ENCODE data around the gene HNF1B. TPM values are rescaled to one million over a fixed set of nuclear protein-coding genes. Genes with fewer than 3 reads are reported as not detected.
"Not testable (repeated sequence)": the region's sequence is repeated elsewhere in the genome, so short reads cannot be mapped to it uniquely, and the experiment has no call there.

The HNF1B gene, protein sequence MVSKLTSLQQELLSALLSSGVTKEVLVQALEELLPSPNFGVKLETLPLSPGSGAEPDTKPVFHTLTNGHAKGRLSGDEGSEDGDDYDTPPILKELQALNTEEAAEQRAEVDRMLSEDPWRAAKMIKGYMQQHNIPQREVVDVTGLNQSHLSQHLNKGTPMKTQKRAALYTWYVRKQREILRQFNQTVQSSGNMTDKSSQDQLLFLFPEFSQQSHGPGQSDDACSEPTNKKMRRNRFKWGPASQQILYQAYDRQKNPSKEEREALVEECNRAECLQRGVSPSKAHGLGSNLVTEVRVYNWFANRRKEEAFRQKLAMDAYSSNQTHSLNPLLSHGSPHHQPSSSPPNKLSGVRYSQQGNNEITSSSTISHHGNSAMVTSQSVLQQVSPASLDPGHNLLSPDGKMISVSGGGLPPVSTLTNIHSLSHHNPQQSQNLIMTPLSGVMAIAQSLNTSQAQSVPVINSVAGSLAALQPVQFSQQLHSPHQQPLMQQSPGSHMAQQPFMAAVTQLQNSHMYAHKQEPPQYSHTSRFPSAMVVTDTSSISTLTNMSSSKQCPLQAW
- total RNA-seq, result under 1 TPM; 0.19 to 0.48 TPM

DNA sequence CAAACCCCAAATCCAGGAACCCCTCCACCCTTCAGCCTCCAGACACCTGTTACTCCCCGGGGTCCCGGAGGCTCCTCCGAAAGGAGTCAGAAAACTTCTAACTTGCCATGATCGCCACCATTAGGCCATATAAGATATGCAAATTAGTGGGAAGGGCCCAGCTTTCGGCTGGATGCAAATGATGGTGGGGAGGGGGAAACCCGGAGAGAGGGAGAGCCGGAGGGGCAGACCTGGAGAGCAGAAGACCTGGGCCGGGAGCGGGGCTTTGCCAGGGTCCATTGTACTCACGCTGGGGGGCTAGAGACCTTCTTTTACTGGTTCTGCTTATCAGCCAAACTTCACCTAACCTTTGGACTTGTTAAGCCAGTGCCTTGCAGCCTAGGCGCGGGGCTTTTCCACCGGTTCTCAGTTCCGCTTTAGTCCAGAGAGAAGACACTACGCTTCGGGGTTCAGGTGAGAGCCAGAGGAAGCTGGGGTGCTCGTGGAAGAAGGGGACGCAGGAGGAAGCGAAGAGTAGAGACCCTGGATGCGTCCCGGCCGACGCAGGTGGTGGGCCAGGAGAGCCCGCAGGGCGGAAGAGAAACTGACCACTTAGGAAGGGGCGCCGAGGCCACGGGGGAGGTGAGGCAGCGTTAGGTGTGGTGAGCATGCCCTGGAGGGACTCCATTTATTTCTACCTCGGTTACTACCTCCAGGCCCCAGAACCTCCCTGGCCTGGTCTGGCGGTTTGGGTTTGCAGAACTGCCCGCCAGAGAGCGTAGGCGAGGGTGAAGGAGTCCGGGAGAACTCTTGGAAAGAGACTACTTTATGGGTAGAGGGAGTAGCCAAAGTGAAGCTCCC, at the start of gene HNF1B:
Gene HNF1B, minus strand, starts transcription at position 99 of the 840 bp plus-strand sequence. CDS start 175 bp downstream, outside the sequence.
- Mint-ChIP-seq H3K27me3 (ENCODE audit: low read depth) (peaks cover 77% of the 10 kb centered on the region), H3K4me1 (ENCODE audit: low read depth) (peaks cover 25% of the 10 kb centered on the region), H3K4me3 (peak within 1 kb of the TSS; percentile 69 to 83), H3K36me3 (ENCODE audit: insufficient read depth in 2 of 2) (peaks cover 2 to 3% of the 10 kb centered on the region in 2 donors), H3K9me3 (no peaks in the 10 kb centered on the region), H3K27ac (no peak within 1 kb of the TSS)
- peak; percentile 13 to 19 for DNase-seq
- peak; percentile 26 to 36 for ATAC-seq (replicated peaks in 1 of 2)

DNA sequence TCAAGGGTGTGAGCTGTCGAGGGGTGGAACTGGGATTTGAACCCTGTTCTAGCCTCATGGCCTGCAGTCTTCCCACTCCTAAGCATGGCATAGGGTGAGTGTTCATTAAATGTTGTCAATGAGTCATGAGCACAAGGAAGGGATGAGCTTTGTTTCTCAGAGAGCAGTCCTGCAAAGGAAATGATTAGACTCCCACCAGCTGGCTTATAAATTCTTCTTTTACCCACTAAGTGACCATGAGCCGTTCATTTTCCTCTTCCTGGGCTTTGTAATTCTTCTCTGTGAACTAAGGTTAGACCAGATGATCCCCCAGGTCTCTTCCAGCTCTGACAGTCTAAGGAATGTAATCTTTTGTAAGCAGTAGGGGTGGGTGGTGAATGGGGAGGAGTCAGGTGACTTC, 47.9 kb upstream of the HNF1B start:
- Mint-ChIP-seq H3K36me3 (ENCODE audit: insufficient read depth in 2 of 2) (no peaks in the 10 kb centered on the region), H3K4me1 (ENCODE audit: low read depth) (peaks cover 5% of the 10 kb centered on the region), H3K27me3 (ENCODE audit: low read depth) (peaks cover 32% of the 10 kb centered on the region), H3K9me3 (no peaks in the 10 kb centered on the region), H3K4me3 (no peak overlapping the region), H3K27ac (no peak overlapping the region)
- DNase-seq (no peak), ATAC-seq (replicated peaks in 1 of 2) (no peak)

DNA sequence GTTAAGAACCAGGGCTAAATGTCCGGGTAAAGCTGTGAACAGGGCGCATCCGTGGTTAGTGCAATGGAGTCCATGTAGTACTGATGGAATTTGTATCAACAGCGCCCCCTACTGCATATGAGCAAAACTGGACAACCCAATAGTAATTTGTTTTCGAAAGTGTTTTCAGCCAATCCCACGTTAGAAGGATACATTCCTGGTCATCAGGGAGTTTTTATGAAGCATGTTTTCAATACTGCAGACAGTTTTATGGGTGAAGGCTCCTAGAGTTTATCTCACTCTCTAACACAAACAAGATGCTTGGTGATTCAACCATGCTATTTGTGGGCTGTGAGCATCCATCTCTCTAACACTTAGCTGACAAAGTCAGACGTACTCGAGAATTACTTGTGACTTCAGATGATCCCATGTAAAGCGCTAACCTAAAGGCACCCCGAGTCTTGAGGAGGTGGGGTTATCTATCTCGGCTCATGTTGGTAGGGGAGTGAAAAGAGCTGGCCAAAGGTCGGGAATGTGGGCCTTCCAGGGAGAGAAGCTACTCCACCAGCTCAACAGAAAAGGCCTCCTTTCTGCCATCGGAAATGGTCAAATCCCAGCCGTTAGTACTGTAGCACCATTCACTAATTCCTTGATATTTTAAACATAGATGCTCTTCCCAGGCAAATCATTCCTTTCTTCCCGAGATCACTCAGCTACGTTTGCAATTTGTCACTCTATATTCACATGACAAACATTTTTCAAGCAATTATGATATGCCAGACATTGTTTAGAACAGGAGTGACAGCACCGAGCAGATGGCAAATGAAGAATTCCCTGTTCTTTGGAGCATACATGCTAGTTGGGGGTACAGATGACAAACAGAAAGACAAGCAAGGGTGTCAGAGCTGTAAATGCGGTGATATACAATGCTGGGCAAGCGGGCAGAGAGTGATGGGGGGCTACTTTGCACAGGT, 46.9 kb upstream of the HNF1B start:
- no peak overlapping the region for H3K4me3 Mint-ChIP-seq
- no peak overlapping the region for H3K27ac Mint-ChIP-seq
- peaks cover 5% of the 10 kb centered on the region for H3K4me1 Mint-ChIP-seq (ENCODE audit: low read depth)
- H3K36me3 Mint-ChIP-seq (ENCODE audit: insufficient read depth in 2 of 2), result no peaks in the 10 kb centered on the region
- ATAC-seq (replicated peaks in 1 of 2), result peak; percentile 83 to 90
- peak; percentile 58 to 60 for DNase-seq
- no peaks in the 10 kb centered on the region for H3K9me3 Mint-ChIP-seq
- peaks cover 42% of the 10 kb centered on the region for H3K27me3 Mint-ChIP-seq (ENCODE audit: low read depth)

DNA sequence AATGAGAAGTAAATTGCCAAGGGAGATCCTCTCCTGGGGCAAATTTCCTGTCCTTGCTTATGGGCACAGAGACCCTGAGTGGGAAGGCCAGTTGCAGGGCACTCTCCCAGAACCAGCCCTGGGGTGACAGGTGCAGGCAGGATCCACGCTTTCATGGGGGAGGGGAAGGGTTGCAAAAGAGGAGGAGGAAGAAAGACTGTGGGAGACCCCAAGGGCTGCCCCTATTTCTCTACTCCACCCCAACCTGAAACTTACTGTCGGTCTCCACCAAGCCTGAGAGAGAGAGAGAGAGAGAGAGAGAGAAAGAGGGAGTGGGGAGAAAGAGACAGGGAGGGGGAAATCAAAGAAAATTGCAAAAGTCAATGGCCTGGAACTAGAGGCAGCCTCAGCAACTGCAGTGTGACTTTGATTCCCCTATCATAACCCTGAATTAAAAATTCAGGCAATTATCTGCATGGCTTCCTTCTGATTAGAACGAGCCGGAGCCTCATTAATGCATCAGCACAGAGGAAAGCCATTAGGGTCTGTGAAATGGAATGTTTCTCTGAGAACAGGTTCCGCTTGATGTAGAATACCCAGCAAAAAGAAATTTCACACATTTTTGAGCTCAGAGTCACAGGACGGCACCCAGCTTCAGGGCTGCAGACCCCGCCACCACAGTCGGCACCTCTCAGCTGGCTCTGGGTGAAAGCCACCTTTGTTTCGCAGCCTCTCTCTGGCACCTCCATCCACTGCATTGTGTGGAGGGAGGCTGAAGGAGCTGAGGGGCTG, 45.1 kb upstream of the HNF1B start:
- ATAC-seq (replicated peaks in 1 of 2) (no peak), DNase-seq (no peak)
- Mint-ChIP-seq H3K27me3 (ENCODE audit: low read depth) (peaks cover 47% of the 10 kb centered on the region), H3K27ac (no peak overlapping the region), H3K4me3 (no peak overlapping the region), H3K9me3 (no peaks in the 10 kb centered on the region), H3K4me1 (ENCODE audit: low read depth) (peaks cover 5% of the 10 kb centered on the region), H3K36me3 (ENCODE audit: insufficient read depth in 2 of 2) (no peaks in the 10 kb centered on the region)

DNA sequence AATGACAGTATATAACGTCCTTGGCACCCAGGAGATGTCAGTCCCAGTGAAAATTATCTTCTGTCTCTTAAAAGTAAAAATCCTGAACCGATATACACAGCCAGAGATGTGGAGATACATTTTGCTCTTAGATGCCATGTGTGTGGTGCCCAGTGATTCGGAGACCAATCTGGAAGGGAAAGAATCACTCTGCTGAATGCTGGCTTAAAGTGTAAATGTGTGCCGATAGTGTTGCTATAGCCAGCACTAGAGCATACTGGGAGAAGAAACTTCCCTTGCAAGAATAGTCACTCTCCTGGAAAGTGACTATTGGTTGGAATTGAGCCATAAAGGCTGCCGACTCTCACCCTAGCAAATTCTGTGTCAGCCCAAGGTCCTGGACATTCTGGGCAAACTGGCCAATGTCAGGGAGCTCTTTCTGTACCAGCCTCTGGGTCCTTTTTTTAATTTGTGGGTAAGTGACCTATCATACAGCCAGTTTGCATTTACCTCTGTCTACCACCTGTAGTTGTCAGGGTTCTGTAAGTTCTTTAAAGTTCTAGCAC, 44.2 kb upstream of the HNF1B start:
- H3K27ac Mint-ChIP-seq, result no peak overlapping the region
- H3K9me3 Mint-ChIP-seq, result no peaks in the 10 kb centered on the region
- peaks cover 5% of the 10 kb centered on the region for H3K4me1 Mint-ChIP-seq (ENCODE audit: low read depth)
- no peak for DNase-seq
- no peak for ATAC-seq (replicated peaks in 1 of 2)
- H3K36me3 Mint-ChIP-seq (ENCODE audit: insufficient read depth in 2 of 2), result no peaks in the 10 kb centered on the region
- H3K4me3 Mint-ChIP-seq, result no peak overlapping the region
- H3K27me3 Mint-ChIP-seq (ENCODE audit: low read depth), result peaks cover 46% of the 10 kb centered on the region

DNA sequence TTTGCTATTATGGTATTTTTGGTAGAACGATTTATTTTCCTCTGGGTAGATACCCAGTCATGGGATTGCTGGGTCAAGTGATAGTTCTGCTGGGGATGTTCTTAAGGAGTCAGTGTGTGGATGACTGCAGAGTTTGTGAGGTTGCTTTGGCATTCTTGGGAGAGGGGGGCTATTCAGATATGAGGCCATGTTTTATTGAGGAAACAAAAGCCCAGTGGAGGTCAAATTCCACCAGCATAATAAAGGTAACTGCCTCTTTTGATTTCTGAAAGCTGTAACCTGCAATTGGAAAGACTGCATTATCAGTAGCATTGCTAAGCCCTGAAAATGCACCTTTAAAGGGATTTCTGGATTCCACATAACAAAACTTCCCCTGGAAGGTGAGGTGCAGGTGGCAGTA, 43.7 kb upstream of the HNF1B start:
- DNase-seq, result no peak
- H3K36me3 Mint-ChIP-seq (ENCODE audit: insufficient read depth in 2 of 2), result no peaks in the 10 kb centered on the region
- ATAC-seq (replicated peaks in 1 of 2), result no peak
- peaks cover 46% of the 10 kb centered on the region for H3K27me3 Mint-ChIP-seq (ENCODE audit: low read depth)
- H3K27ac Mint-ChIP-seq, result no peak overlapping the region
- no peaks in the 10 kb centered on the region for H3K9me3 Mint-ChIP-seq
- no peak overlapping the region for H3K4me3 Mint-ChIP-seq
- peaks cover 5% of the 10 kb centered on the region for H3K4me1 Mint-ChIP-seq (ENCODE audit: low read depth)

DNA sequence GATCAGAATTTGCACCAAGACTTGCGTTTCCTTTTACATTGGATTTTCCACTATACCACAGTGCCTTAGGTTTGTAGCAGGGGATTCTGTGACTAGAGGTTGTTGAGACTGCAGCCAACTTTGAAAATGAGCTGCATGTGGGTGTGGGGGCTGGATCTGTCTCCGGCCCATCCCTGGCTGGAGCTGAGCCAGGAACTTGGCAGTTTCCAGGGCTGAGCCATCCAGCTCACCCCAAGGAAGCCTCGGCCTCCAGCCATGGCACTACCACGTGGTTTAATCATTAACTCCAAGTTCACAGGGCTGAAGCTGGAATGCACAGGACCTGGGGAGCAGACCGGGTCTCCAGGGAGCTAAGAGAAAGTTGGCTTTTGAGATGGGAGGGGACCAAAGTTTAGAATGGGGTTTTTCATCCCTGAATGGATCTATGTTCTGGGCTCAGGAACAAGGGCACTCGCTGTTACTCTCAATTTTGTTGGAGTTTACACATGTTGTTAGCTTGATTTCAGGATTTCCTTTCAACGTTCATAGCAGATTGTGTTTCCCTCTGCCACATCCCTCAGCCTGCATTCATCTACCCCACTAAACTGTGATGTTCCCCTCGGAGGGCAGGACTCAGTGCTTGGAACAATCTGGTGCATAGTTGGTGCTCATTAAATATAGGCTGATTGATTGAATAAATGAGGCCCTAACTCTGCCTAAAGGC, 42.3 kb upstream of the HNF1B start:
- Mint-ChIP-seq H3K27ac (no peak overlapping the region), H3K36me3 (ENCODE audit: insufficient read depth in 2 of 2) (no peaks in the 10 kb centered on the region)

DNA sequence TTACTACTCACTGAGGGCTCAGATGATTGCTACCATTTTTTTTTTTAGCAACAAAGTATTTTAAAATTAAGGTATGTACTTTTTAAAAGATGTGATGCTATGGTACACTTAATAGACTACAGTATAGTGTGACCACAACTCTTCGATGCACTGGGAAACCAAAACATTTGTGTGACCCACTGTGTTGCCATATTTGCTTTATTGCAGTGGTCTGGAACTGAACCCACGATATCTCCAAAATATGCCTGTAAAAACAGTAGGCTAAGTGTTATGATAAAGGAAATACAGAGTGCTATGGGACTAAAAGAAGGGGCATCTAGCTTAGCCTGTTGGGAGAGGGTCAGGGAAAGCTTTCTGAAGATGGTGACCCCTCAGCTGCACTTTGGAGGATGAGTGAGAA, 41.6 kb upstream of the HNF1B start:
- H3K4me3 Mint-ChIP-seq, result no peak overlapping the region
- peaks cover 5% of the 10 kb centered on the region for H3K4me1 Mint-ChIP-seq (ENCODE audit: low read depth)
- no peak for DNase-seq
- no peaks in the 10 kb centered on the region for H3K36me3 Mint-ChIP-seq (ENCODE audit: insufficient read depth in 2 of 2)
- no peak overlapping the region for H3K27ac Mint-ChIP-seq
- H3K27me3 Mint-ChIP-seq (ENCODE audit: low read depth), result peaks cover 60% of the 10 kb centered on the region
- no peaks in the 10 kb centered on the region for H3K9me3 Mint-ChIP-seq
- no peak for ATAC-seq (replicated peaks in 1 of 2)

More for the DNA sequence above, 42.3 kb upstream of the HNF1B start:
- no peak for ATAC-seq (replicated peaks in 1 of 2)
- Mint-ChIP-seq H3K4me3 (no peak overlapping the region), H3K27me3 (ENCODE audit: low read depth) (peaks cover 60% of the 10 kb centered on the region), H3K9me3 (no peaks in the 10 kb centered on the region), H3K4me1 (ENCODE audit: low read depth) (peaks cover 5% of the 10 kb centered on the region)
- no peak for DNase-seq

DNA sequence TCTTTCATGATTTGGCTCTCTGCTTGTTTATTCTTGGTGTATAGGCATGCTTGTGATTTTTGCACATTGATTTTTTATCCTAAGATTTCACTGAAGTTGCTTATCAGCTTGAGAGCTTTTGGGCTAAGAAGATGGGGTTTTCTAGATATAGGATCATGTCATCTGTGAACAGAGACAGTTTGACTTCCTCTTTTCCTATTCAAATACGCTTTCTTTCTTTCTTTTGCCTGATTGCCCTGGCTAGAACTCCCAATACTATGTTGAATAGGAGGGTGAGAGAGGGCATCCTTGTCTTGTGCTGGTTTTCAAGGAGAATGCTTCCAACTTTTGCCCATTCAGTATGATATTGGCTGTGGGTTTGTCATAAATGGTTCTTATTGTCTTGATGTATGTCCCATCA, 37.6 kb upstream of the HNF1B start:
- not testable (repeated sequence) for ATAC-seq (replicated peaks in 1 of 2); H3K4me1 Mint-ChIP-seq (ENCODE audit: low read depth); H3K9me3 Mint-ChIP-seq; H3K27ac Mint-ChIP-seq; H3K4me3 Mint-ChIP-seq; H3K36me3 Mint-ChIP-seq (ENCODE audit: insufficient read depth in 2 of 2); DNase-seq
- H3K27me3 Mint-ChIP-seq (ENCODE audit: low read depth), result peaks cover 38% of the 10 kb centered on the region

DNA sequence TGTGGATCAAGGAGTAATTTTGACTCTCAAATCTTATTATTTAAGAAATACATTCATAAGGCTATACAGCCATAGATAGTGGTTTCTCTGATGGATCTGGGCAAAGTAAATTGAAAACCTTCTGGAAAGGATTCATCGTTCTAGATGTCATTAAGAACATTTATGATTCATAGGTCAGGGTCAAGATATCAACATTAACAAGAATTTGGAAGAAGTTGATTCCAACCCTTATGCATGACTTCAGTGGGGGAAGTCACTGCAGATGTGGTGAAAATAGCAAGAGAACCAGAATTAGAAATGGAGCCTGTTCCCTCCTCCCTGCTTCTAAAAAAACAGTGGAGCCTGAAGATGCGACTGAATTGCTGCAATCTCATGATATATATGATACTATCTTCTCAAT, 36.6 kb upstream of the HNF1B start:
- Mint-ChIP-seq H3K4me3 (no peak overlapping the region), H3K27me3 (ENCODE audit: low read depth) (peaks cover 28% of the 10 kb centered on the region), H3K27ac (no peak overlapping the region), H3K4me1 (ENCODE audit: low read depth) (peaks cover 9% of the 10 kb centered on the region), H3K36me3 (ENCODE audit: insufficient read depth in 2 of 2) (no peaks in the 10 kb centered on the region), H3K9me3 (no peaks in the 10 kb centered on the region)
- DNase-seq, result no peak
- ATAC-seq (replicated peaks in 1 of 2), result no peak

DNA sequence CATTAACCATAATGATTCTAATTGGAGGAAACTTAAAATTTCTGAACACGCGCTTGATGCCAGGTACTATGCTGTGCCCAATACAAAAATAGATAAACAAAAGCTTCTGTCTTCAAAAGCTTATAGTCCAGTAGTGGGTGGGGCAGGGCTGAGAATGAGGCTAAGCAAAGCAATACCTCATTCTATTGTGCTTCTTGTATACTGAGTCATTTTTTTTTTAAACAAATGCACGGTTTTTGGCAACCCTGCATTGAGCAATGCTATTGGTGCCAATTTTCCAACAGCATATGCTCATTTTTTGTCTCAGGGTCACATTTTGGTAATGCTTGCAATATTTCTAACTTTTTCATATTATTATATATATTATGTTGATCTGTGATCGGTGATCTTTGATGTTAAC, 34.7 kb upstream of the HNF1B start:
- Mint-ChIP-seq H3K4me1 (ENCODE audit: low read depth) (peaks cover 19% of the 10 kb centered on the region), H3K9me3 (no peaks in the 10 kb centered on the region), H3K36me3 (ENCODE audit: insufficient read depth in 2 of 2) (no peaks in the 10 kb centered on the region), H3K27me3 (ENCODE audit: low read depth) (peaks cover 22% of the 10 kb centered on the region), H3K4me3 (no peak overlapping the region), H3K27ac (no peak overlapping the region)
- ATAC-seq (replicated peaks in 1 of 2), result no peak
- DNase-seq, result no peak
